ENCODE measurements around the gene PLSCR5.

PLSCR5 gene

GRCh38 chr3:146605106-146605505, at the start of gene PLSCR5:
Gene PLSCR5 (minus strand): TSS chr3:146605346. CDS start chr3:146605212, 134 bp downstream.
- DNase-seq (ENCODE audit: low read depth, low spot score): no peak

DNA sequence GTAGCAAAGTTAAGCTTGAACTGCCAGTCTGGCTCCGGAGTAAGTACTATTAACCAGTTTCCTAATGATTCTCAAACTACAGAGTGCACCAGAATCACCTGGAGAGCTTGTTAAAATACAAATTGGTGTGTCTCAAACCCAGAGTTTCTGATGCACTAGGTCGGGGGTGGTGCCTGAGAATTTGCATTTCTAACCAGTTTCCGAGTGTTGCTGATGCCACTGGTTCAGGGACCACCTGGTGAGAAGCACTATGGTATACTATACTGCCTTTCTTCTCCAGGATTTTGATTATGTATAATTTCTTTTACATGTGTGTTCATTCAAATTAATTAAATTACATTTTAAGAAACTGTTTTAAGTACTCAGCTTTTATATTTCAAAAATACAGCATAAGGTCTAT, 48.8 kb upstream of the PLSCR5 start:
- no peak for DNase-seq (ENCODE audit: low read depth, low spot score)

- DNase-seq (ENCODE audit: low read depth, low spot score): no peak
These were observed 45.7 kb upstream of the PLSCR5 start for GRCh38 chr3:146650691-146651442.

DNA sequence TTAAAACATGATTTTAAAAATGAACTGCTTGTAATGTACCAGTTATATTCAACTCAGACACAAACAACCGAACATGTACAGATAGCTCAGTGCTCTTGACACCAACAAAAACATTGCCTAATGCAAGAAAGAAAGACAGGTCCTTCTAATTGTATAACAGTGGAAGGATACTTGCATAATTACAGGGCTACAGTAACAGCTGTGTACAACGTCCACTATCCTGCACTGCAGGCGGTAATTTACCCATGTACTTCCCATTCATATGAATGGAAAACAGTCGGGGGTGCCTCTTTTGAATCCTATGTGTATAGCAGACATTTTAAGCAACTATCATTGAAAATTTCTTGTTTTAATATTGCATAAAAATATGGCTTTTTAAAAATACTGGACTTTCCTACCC, 41.1 kb upstream of the PLSCR5 start:
- no peak for DNase-seq (ENCODE audit: low read depth, low spot score)

DNA sequence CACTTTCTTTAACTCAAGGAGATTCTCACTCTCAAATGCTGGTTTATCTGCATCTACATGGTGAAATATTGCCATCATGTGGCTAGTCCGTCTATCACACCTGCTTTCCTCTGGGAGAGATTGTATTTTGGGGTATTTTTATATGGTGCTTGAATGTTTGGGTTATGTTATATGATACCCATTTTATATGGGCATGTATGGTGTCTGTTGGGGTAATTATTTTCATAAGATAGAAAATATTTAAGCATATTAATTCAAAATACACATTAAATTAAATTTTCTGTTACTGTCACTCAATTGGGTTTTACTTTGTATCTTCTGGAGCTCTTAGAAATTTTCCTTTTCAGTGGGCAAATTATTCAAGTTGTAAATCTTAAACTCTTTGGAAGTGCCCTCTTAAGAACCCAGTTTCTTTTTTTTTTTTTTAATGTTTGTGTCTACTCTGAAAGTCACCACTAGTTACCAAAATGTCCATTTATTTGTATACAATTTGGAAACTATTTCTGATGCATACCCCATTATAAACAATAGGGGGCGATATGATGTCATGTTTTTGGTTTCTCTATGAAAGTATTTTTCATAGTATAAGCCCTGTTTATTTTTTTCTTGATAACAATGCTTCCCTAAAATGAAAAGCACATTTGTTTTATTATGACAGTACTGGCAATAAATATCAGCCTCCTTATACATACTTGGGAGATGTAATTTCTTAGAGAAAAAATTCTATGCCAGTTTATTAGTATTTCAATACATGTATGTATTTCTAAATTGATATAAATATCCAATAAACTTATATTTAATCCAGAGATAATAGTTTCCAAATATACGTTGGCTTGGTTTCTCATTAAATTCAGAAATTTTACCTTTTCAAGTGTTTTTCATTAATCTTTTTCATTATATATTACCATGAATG, 36.1 kb upstream of the PLSCR5 start:
- DNase-seq (ENCODE audit: low read depth, low spot score): no peak

DNA sequence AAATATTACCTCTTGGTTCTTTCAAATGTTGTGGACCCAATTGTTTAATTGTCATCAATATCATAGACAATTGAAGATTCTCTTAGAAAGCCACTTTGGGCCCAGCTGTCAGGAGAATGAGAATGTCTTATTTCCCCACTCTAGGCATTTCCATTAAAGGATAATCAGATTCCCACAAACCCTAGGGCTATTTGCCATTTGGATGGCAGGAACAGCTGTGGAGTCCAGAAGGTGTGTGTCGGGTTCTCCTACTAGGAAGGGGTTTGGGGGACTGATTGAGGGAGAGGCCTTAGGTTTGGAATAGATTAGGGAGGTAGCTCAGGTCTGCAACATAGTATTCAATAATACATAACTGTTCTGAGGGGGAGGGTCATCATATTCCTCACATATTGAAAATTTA, 35.2 kb upstream of the PLSCR5 start:
- DNase-seq (ENCODE audit: low read depth, low spot score): no peak

GRCh38 chr3:146638718-146639117, 33.6 kb upstream of the PLSCR5 start:
- DNase-seq (ENCODE audit: low read depth, low spot score): no peak

- DNase-seq (ENCODE audit: low read depth, low spot score): no peak
These were observed 32.7 kb upstream of the PLSCR5 start for GRCh38 chr3:146637871-146638270.

DNA sequence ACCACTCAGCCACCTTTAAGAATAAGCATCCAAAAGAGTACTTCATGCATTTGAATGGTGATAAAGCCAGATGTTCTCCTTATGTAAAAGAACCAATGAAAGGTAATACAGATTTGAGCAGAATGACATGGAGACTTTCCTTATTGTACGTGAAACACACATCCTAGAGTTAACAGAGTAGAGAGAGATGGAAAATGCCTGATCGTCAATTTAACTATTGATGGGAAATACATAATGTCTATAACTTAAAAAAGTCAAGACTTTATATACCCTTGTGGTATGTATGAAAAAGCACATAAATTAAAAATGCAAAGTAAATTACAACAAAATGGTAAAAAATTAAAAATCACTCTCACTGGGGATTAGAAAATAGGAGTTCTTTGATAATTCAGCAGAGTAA, 31.7 kb upstream of the PLSCR5 start:
- DNase-seq (ENCODE audit: low read depth, low spot score): no peak

DNA sequence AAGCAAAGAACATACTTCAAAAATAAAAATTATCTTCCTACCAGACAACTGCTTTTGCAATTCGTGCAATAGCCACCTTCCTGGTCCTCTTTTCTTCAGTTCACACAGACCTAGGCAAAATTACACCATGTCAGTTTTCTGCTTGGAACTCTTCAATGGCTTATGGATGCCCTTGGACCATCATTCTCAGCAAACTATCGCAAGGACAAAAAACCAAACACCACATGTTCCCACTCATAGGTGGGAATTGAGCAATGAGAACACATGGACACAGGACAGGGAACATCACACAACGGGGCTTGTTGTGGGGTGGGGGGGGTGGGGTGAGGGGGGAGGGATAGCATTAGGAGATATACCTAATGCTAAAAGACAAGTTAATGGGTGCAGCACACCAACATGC, 29.2 kb upstream of the PLSCR5 start:
- no peak for DNase-seq (ENCODE audit: low read depth, low spot score)

DNA sequence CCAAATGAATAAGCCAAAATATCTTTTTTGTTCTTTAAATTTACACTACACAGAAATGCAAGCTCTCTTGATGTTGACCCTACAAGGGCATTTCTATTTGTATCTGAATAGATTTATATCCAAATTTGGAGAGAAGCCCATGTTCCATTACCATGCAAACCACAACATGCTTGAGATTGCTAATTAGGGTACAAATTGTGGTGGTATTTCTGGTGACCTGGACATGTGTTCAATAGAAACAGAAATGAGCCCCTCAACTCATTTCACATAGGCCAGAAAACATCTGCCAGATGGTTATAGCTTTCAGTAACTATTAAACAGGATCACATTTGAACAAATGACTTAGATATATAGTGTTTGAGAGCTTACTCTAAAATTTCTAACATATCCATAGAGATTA, 23.5 kb upstream of the PLSCR5 start:
- no peak for DNase-seq (ENCODE audit: low read depth, low spot score)

GRCh38 chr3:146626403-146627122, 21.4 kb upstream of the PLSCR5 start:
- DNase-seq (ENCODE audit: low read depth, low spot score): no peak

GRCh38 chr3:146625186-146625775, 20.1 kb upstream of the PLSCR5 start:
- DNase-seq (ENCODE audit: low read depth, low spot score): no peak

GRCh38 chr3:146621723-146622122, 16.6 kb upstream of the PLSCR5 start:
- DNase-seq (ENCODE audit: low read depth, low spot score): no peak

GRCh38 chr3:146612015-146612414, 6.9 kb upstream of the PLSCR5 start:
- DNase-seq (ENCODE audit: low read depth, low spot score): no peak

- no peak for DNase-seq (ENCODE audit: low read depth, low spot score)
These were observed 6.0 kb upstream of the PLSCR5 start for GRCh38 chr3:146611096-146611495.

- no peak for DNase-seq (ENCODE audit: low read depth, low spot score)
These were observed 6.6 kb downstream of the PLSCR5 start for GRCh38 chr3:146598535-146598934.

- DNase-seq (ENCODE audit: low read depth, low spot score): no peak
These were observed 10.2 kb downstream of the PLSCR5 start for GRCh38 chr3:146594843-146595482.

GRCh38 chr3:146593776-146594175, 11.4 kb downstream of the PLSCR5 start:
- no peak for DNase-seq (ENCODE audit: low read depth, low spot score)

DNA sequence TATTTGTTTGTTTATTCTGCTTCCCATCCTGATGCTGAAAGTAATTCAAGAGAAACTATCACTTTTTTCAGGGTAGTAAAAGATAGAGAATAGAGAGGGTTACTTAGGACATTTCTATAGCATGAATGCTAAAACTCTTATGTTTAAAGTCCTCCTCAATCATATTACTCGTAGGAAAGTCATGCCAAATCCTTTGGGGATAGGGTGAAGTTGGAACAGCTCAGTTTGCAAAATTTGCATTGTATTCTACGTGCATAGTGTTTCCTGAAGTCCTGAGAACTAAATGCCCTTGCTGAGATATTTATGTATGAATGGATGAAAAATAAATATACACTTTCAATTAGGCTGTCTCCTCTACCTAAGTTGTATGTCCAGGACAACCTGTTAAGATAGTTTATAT, 14.6 kb downstream of the PLSCR5 start:
- DNase-seq (ENCODE audit: low read depth, low spot score): no peak

DNA sequence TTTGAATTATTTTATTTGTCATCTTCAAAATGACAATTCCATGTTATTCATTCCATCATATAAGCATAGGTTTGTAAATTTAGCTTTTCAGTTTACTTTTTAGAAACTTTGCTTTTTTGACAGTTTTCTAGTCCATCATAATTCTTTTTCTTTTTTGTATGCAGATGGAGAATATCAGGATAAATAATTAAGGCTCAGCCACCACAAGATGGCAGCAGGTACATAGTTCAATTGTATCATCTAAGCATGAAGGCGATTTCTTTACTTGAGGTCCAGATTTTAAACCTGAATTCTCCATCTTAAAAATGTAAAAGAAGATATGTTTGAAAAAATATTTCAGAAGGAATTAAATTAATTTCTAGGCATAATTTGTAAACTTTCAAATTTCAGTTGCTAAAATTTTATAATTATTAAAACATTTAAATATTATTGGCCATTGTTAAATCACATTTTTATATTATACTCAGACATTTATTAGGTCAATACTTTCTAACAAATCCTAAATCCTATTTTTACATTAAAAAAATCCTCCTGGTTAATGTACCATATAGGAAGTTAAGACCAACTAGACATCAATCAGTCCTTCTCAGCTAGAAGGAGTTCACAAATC, 15.1 kb downstream of the PLSCR5 start:
- DNase-seq (ENCODE audit: low read depth, low spot score): no peak
